Transverse colon (tissue), 4 donors: Measurements from ENCODE around the gene FBXO34. TPM values are rescaled to one million over a fixed set of nuclear protein-coding genes. Genes with fewer than 3 reads are reported as not detected.
A peak's percentile ranks its signal among the peaks of the same experiment; 100 is the strongest.
"Not testable (repeated sequence)": the region's sequence is repeated elsewhere in the genome, so short reads cannot be mapped to it uniquely, and the experiment has no call there.

Experiments used
- DNase-seq: peaks from one replicate; pipeline ENCODE4 v3.0.0-alpha.2; 2019
- H3K27ac ChIP-seq, 4 donors: fragments of 200-600 bp; sonication (generic); 2 replicates each; pipeline ENCODE4 v1.5.1; 2016 to 2018; ENCODE audit warnings: inconsistent platforms in 4 of 4
- H3K27me3 ChIP-seq: fragments of 200-600 bp; sonication (generic); 2 replicates; pipeline ENCODE4 v1.5.1; 2017; ENCODE audit warnings: inconsistent platforms
- H3K36me3 ChIP-seq, 4 donors: fragments of 200-600 bp; sonication (generic); 2 replicates each; pipeline ENCODE4 v1.5.1; 2017 to 2019; ENCODE audit warnings: inconsistent platforms in 4 of 4
- H3K4me1 ChIP-seq, 4 donors: fragments of 200-600 bp; sonication (generic); 2 replicates each; pipeline ENCODE4 v1.5.1; 2017 to 2020; ENCODE audit warnings: inconsistent platforms in 4 of 4
- H3K4me3 ChIP-seq, 4 donors: fragments of 200-600 bp; sonication (generic); 1 replicate in 1 of 4; 2 replicates in 3 of 4; pipeline versions ENCODE4 v1.5.1 to v1.6.1; 2017 to 2019; ENCODE audit warnings: inconsistent platforms in 4 of 4
- H3K9me3 ChIP-seq, 2 donors: fragments of 200-600 bp; sonication (generic); 2 replicates each; pipeline ENCODE4 v1.5.1; 2017 to 2019; ENCODE audit warnings: inconsistent platforms in 2 of 2
- CTCF ChIP-seq, 5 experiments: fragments of 200-600 bp in 3 of 5; fragments of 450-650 bp in 2 of 5; sonication (generic) in 3 of 5; IDR thresholded peaks; 1 replicate in 2 of 5; 2 replicates in 3 of 5; pipeline ENCODE4 v1.5.1; 2016 to 2017; ENCODE audit warnings: antibody characterized with exemption in 5 of 5, inconsistent platforms in 3 of 5, mild to moderate bottlenecking in 2 of 5, moderate library complexity in 1 of 5
- EP300 ChIP-seq: sonication (generic); formaldehyde crosslinking; IDR thresholded peaks from one replicate; pipeline ENCODE4 v1.6.1; 2017; ENCODE audit warnings: antibody characterized with exemption, low read depth
- POLR2A ChIP-seq: fragments of 450-650 bp; IDR thresholded peaks from one replicate; pipeline ENCODE4 v1.6.1; 2016; ENCODE audit warnings: antibody characterized with exemption, mild to moderate bottlenecking, moderate library complexity
- POLR2AphosphoS5 ChIP-seq, 3 donors: sonication (generic); formaldehyde crosslinking; IDR thresholded peaks; one replicate each; pipeline ENCODE4 v1.6.1; 2016; ENCODE audit warnings: antibody characterized with exemption in 3 of 3
- WGBS, 2 donors: methylation state at CpG; one replicate each; pipeline ENCODE4 v1.1.5; 2018; ENCODE audit warnings: low coverage in 1 of 2; 5-methylcytosine and 5-hydroxymethylcytosine counted together
- in situ Hi-C, 4 donors: fragments of 200-750 bp; cut with MboI; loops; one replicate each; pipeline versions ENCODE4 v1.15.0 to v1.15.1; 2017; ENCODE audit warnings: low sequenced_read_pairs in 3 of 4, low pct_ligation_motif_present in 1 of 4, low pct_unique_long_range_greater_than_20kb in 1 of 4
- intact Hi-C: fragments of 100-400 bp; cut with DNase I; formaldehyde crosslinking; loops from one replicate; pipeline ENCODE4 v1.15.1; 2023; ENCODE audit warnings: low total_unique reads
- total RNA-seq, 4 donors: library from RNA; depleted of rRNA; stranded (reverse); fragments of >200 nt; gene quantifications; one replicate each; pipeline ENCODE4 v1.1.0, GENCODE V29; 2016

Gene FBXO34
- total RNA-seq, 4 donors from 2014 or later = 34.2 to 129 (median 99.4) TPM

GRCh38 chr14:55382483-55382882 lies 111.3 kb downstream of the FBXO34 start:
- Histone ChIP-seq H3K9me3 (no peaks in the 10 kb centered on the region), H3K36me3 (peaks cover 0 to 29% (median 12%) of the 10 kb centered on the region in 4 donors), H3K4me3 (no peak overlapping the region), H3K27ac (no peak overlapping the region), H3K27me3 (no peaks in the 10 kb centered on the region), H3K4me1 (peaks cover 0 to 21% (median 6%) of the 10 kb centered on the region in 4 donors)
- intact Hi-C loops = no loop called here
- TF ChIP-seq EP300 = no peak
- no peak for TF ChIP-seq POLR2A
- DNase-seq = no peak
- in situ Hi-C loops = no loop called here
- WGBS, 2 donors = 77 to 86% methylated on average over 4 of the region's 4 CpGs

GRCh38 chr14:55383056-55383466 lies 111.8 kb downstream of the FBXO34 start:
- Histone ChIP-seq H3K36me3 (peaks cover 0 to 24% (median 9%) of the 10 kb centered on the region in 4 donors), H3K4me1 (peaks cover 0 to 21% (median 6%) of the 10 kb centered on the region in 4 donors)
- H3K27me3 ChIP-seq, H3K4me3 ChIP-seq, H3K27ac ChIP-seq, H3K9me3 ChIP-seq, DNase-seq, intact Hi-C loops, in situ Hi-C loops: not testable (repeated sequence)
- WGBS, 2 donors = 78 to 91% methylated on average over 4 to 10 of the region's 10 CpGs

GRCh38 chr14:55383541-55384140 lies 112.4 kb downstream of the FBXO34 start:
- TF ChIP-seq POLR2A = no peak
- no peak for TF ChIP-seq EP300
- no peak for TF ChIP-seq POLR2AphosphoS5 (IDR thresholded peaks at IDR 0.05)
- H3K4me1 ChIP-seq = peaks cover 0 to 21% (median 6%) of the 10 kb centered on the region in 4 donors
- peaks cover 0 to 24% (median 9%) of the 10 kb centered on the region in 4 donors for H3K36me3 ChIP-seq
- H3K4me3 ChIP-seq = no peak overlapping the region
- in situ Hi-C loops = no loop called here
- WGBS, 2 donors = 73 to 87% methylated on average over 4 to 5 of the region's 5 CpGs
- intact Hi-C loops = no loop called here
- H3K27ac ChIP-seq = no peak overlapping the region
- no peaks in the 10 kb centered on the region for H3K9me3 ChIP-seq
- DNase-seq = no peak
- H3K27me3 ChIP-seq = no peaks in the 10 kb centered on the region

- peaks cover 0 to 21% (median 6%) of the 10 kb centered on the region in 4 donors for H3K4me1 ChIP-seq
- peak overlapping the region in 3 of 4 donors; percentile 74 to 84 (median 84) for H3K27ac ChIP-seq
- in situ Hi-C loops (no loop called here), intact Hi-C loops (no loop called here)
- no peak overlapping the region for H3K4me3 ChIP-seq
- no peaks in the 10 kb centered on the region for H3K27me3 ChIP-seq
- peaks cover 0 to 24% (median 8%) of the 10 kb centered on the region in 4 donors for H3K36me3 ChIP-seq
- 84 to 87% methylated on average over 3 of the region's 3 CpGs for WGBS, 2 donors
- TF ChIP-seq EP300 = no peak
- TF ChIP-seq CTCF (IDR thresholded peaks at IDR 0.05) = no peak
- TF ChIP-seq POLR2A = no peak
- TF ChIP-seq POLR2AphosphoS5 (IDR thresholded peaks at IDR 0.05) = no peak
- no peaks in the 10 kb centered on the region for H3K9me3 ChIP-seq
- no peak for DNase-seq
These were observed 113.3 kb downstream of the FBXO34 start for GRCh38 chr14:55384536-55384935.

- WGBS, 2 donors = 45 to 69% methylated on average over 5 to 6 of the region's 6 CpGs
- H3K36me3 ChIP-seq = peaks cover 0 to 18% (median 3%) of the 10 kb centered on the region in 4 donors
- H3K27ac ChIP-seq = peak overlapping the region; percentile 71 to 84 (median 79)
- TF ChIP-seq POLR2AphosphoS5 (IDR thresholded peaks at IDR 0.05) (no peak), CTCF (IDR thresholded peaks at IDR 0.05) (no peak), POLR2A (no peak), EP300 (no peak)
- no peaks in the 10 kb centered on the region for H3K27me3 ChIP-seq
- H3K4me1 ChIP-seq = peaks cover 0 to 25% (median 6%) of the 10 kb centered on the region in 4 donors
- intact Hi-C loops (no loop called here), in situ Hi-C loops (no loop called here)
- peak; percentile 16 for DNase-seq
- H3K4me3 ChIP-seq = peak overlapping the region in 1 of 4 donors; percentile 14
- no peaks in the 10 kb centered on the region for H3K9me3 ChIP-seq
These were observed 115.0 kb downstream of the FBXO34 start for GRCh38 chr14:55386037-55386808.
